Cardiac muscle cell (in vitro differentiated cells and primary cell): ENCODE measurements around the gene CEP19. TPM values are rescaled to one million over a fixed set of nuclear protein-coding genes. Genes with fewer than 3 reads are reported as not detected.
A peak's percentile ranks its signal among the peaks of the same experiment; 100 is the strongest.
"Not testable (repeated sequence)": the region's sequence is repeated elsewhere in the genome, so short reads cannot be mapped to it uniquely, and the experiment has no call there.

Source experiments
- DNase-seq, 2 donors: peaks; one replicate each; pipeline versions ENCODE4 v3.0.0 to v3.0.0-alpha.2; 2010 to 2017; ENCODE audit warnings: low read depth in 1 of 2, low spot score in 1 of 2
- H3K27ac ChIP-seq: fragments of 200-600 bp; sonication (generic); 2 replicates; pipeline ENCODE4 v1.5.1; 2016
- H3K27me3 ChIP-seq: fragments of 200-600 bp; sonication (generic); 2 replicates; pipeline ENCODE4 v1.6.0; 2016; ENCODE audit warnings: control low read depth
- H3K36me3 ChIP-seq: fragments of 200-600 bp; sonication (generic); 2 replicates; pipeline ENCODE4 v1.5.1; 2016; ENCODE audit warnings: control low read depth
- H3K4me1 ChIP-seq: fragments of 200-600 bp; sonication (generic); 2 replicates; pipeline ENCODE4 v1.8.1; 2017; ENCODE audit warnings: low read depth, mild to moderate bottlenecking, mixed run types
- H3K4me3 ChIP-seq: fragments of 200-600 bp; sonication (generic); 2 replicates; pipeline ENCODE4 v1.5.1; 2016; ENCODE audit warnings: mild to moderate bottlenecking
- H3K9me3 ChIP-seq: fragments of 200-600 bp; sonication (generic); 2 replicates; pipeline ENCODE4 v1.5.1; 2017; ENCODE audit warnings: low read depth, mild to moderate bottlenecking, control low read depth
- polyA plus RNA-seq: library from polyadenylated mRNA; unstranded; fragments of >200 nt; fragmentation: Nextera tagmentation; extraction: Ambion mirVana; gene quantifications from 2 replicates; pipeline ENCODE4 v1.2.1, GENCODE V29; 2016
- total RNA-seq: library from RNA; depleted of rRNA; stranded (reverse); fragments of >200 nt; gene quantifications from 2 replicates; pipeline ENCODE4 v1.2.3, GENCODE V29; 2016
- TF ChIP-seq, protein P1 (sequence below): IDR thresholded peaks from 2 replicates; pipeline ENCODE4 v1.5.1; 2012; ENCODE audit warnings: low read depth, mild to moderate bottlenecking, low read length

The CEP19 gene
- total and polyA plus RNA-seq, 2 experiments from 2014 or later = 2.9 to 9.3 TPM

DNA sequence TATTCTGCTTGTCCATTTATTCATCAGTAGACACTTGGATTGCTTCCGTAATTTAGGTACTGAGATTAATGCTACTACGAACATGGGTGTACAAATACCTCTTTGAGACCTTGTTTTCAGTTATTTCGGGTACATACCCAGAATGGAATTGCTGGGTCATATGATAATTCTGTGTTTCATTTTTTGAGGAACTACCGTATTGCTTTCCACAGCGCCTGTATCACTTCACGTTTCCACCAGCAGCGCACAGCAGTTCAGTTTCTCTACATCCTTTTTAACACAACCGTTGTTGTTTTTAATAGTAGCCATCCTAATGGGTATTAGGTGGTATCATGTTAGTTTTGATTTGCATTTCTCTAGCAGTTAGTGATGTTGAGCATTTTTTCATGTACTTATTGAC, 37.1 kb upstream of the CEP19 start:
- Histone ChIP-seq H3K27ac (no peak overlapping the region), H3K36me3 (peaks cover 4% of the 10 kb centered on the region), H3K4me1 (no peaks in the 10 kb centered on the region), H3K4me3 (no peak overlapping the region), H3K27me3 (no peaks in the 10 kb centered on the region), H3K9me3 (no peaks in the 10 kb centered on the region)
- DNase-seq = no peak
- TF ChIP-seq, protein P1, sequence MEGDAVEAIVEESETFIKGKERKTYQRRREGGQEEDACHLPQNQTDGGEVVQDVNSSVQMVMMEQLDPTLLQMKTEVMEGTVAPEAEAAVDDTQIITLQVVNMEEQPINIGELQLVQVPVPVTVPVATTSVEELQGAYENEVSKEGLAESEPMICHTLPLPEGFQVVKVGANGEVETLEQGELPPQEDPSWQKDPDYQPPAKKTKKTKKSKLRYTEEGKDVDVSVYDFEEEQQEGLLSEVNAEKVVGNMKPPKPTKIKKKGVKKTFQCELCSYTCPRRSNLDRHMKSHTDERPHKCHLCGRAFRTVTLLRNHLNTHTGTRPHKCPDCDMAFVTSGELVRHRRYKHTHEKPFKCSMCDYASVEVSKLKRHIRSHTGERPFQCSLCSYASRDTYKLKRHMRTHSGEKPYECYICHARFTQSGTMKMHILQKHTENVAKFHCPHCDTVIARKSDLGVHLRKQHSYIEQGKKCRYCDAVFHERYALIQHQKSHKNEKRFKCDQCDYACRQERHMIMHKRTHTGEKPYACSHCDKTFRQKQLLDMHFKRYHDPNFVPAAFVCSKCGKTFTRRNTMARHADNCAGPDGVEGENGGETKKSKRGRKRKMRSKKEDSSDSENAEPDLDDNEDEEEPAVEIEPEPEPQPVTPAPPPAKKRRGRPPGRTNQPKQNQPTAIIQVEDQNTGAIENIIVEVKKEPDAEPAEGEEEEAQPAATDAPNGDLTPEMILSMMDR = no peak

DNA sequence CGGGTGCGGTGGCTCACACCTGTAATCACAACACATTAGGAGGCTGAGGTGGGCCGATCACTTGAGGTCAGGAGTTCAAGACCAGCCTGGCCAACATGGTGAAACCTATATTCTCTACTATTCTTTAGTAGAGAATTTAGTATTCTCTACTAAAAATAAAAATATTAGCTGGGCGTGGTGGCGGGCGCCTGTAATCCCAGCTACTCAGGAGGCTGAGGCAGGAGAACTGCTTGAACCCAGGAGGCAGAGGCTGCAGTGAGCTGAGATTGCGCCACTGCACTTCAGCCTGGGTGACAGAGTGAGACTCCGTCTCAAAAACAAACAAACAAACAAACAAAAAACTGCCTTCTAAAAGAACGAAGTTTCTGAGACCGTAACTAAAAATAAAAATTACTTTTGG, 31.5 kb upstream of the CEP19 start:
- not testable (repeated sequence) for DNase-seq, H3K9me3 ChIP-seq, H3K4me3 ChIP-seq, H3K36me3 ChIP-seq, H3K27ac ChIP-seq, H3K27me3 ChIP-seq, H3K4me1 ChIP-seq

DNA sequence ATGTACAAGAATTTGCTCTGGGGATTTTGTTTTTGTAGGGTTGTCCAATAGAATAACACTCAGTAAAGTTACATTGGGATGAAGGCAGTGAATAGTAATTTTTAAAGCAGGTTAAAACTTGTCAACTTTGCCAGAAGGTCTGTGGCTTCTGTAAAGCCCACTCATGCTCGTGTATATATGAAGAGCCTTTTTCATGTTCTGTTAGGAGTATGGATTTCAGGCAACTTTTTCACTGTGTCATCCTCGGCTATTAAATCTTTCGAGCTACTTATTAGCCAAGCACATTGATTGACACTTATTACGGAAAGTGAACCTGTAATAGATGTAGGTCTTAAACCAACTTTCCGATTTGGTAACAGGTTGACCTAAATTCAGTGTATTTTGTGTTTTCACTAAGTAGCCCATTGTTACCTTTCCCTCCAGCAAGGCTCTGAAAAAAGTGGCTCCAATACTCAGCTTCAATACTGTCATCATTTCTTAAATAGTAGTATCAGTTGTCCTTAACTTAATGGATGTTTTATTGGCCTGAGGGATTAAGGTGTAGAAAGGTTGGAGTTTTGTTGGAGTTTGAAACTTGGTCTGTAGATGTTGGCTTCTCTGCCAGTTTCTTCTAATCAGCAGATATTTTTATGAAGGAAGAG, 29.3 kb upstream of the CEP19 start:
- DNase-seq = no peak
- Histone ChIP-seq H3K4me1 (no peaks in the 10 kb centered on the region), H3K27me3 (no peaks in the 10 kb centered on the region), H3K27ac (peak overlapping the region; percentile 98), H3K9me3 (no peaks in the 10 kb centered on the region), H3K4me3 (peak overlapping the region; percentile 93), H3K36me3 (no peaks in the 10 kb centered on the region)
- TF ChIP-seq, protein P1 = no peak

DNA sequence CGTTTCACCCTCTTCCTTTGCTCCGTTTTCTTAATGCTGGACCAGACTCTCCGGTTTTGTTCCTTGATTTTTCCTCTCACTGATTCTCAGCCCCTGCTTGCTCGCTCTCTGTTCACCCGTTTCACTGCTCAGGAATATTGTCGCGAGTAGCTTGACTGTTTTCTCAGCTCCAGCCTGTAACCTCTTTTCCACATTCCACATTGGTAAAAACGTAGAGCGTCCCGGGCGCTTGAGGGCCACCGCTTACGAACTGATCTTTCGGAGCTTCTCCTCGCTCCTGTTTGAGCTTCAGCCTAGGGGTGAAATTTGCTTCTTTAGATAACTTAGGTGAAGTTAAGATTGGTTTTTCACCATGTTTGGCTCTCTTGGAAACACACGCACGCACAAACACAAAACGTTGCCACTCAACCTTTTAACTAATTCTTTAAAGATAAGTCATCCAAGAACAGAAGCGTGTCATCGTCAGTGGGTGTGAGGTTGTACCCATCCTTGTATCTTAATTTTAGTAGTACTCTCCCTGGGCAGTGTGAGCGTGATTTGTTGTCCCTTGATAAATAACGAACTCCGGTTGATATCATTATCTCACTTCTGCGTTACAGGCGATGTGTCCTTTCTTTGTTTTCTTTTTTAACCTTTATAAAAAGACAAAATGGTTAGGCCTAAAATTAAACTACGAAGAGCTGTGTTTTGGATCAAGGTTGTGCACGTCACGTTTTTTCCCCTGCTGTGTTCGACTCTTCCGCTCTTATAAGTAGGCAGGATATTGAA, 28.6 kb upstream of the CEP19 start:
- Histone ChIP-seq H3K4me3 (peak overlapping the region; percentile 93), H3K9me3 (no peaks in the 10 kb centered on the region), H3K36me3 (no peaks in the 10 kb centered on the region), H3K27ac (peak overlapping the region; percentile 98), H3K4me1 (no peaks in the 10 kb centered on the region), H3K27me3 (no peaks in the 10 kb centered on the region)
- peak; percentile 66 to 72 for DNase-seq
- TF ChIP-seq, protein P1 = no peak

DNA sequence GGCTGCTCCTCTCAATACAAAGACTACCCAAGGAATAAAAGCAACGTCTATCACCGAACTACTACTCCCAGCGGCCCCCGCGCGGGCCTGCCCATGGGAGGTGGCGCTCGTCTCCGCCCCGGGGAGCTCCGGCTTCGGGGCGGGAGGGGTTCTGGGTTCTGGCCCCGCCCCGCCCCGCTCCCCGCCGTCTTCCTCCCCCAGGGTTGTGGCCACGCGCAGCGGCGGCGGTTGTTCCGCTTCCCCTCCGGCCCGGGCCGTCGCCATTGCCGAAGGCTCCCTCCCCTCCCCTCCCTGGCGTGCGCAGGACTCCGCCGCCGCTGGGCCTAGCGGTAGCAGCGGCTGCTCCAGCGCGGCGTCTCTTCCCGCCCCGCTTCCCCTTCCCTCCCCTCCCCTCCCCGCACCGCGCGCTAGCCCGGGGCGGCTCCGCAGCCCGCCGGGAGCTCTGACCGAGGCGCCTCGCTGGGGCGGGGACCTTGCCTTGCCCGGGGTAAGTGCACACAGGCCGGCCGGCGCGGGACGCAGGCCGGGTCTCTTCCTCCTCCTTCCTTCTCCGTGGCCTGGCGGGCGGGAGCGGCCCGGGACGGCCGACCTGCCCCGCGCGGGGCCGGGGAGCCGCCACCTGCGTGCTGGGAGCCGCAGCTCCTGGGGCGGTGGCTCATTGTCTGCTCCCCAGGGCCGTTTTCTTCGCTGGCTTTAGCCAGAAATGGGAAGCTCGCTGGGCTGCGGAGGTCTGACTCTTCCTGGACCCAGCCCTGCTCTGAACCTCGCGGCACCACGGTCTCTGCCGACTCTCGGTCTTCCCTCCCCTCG, 27.8 kb upstream of the CEP19 start, which contains the start of gene PAK2:
Gene PAK2 (plus strand): TSS at position 187 of the 810 bp plus-strand sequence. CDS start 42,790 bp downstream, outside the sequence.
- H3K27me3 ChIP-seq = no peaks in the 10 kb centered on the region
- DNase-seq = peak; percentile 88 to 93
- peaks cover under 1% of the 10 kb centered on the region for H3K36me3 ChIP-seq
- no peaks in the 10 kb centered on the region for H3K9me3 ChIP-seq
- peak within 1 kb of the TSS; percentile 98 for H3K27ac ChIP-seq
- no peaks in the 10 kb centered on the region for H3K4me1 ChIP-seq
- peak within 1 kb of the TSS; percentile 93 for H3K4me3 ChIP-seq
- TF ChIP-seq, protein P1 = no peak
